HCT116 (cell line): Measurements from ENCODE around the gene ZNF469.

ENCODE experiments used
- CEBPB ChIP-seq: IDR thresholded peaks from 2 replicates; pipeline ENCODE4 v1.6.1; 2012; ENCODE audit warnings: low read depth
- CTCF ChIP-seq, 3 experiments: fragments of 200-600 bp in 1 of 3; sonication (generic) in 1 of 3; IDR thresholded peaks in 2 of 3; conservative IDR thresholded peaks in 1 of 3; 2 replicates each; pipeline ENCODE4 v1.5.1; 2012 to 2017; ENCODE audit warnings: low read depth in 2 of 3, low read length in 2 of 3, antibody characterized with exemption in 1 of 3, borderline replicate concordance in 1 of 3, control low read depth in 1 of 3, mild to moderate bottlenecking in 1 of 3, mixed read lengths in 1 of 3, mixed run types in 1 of 3, moderate library complexity in 1 of 3; ENCODE audit not compliant: insufficient read depth in 1 of 3
- POLR2A ChIP-seq: IDR thresholded peaks from 2 replicates; pipeline ENCODE4 v1.7.0; 2011; ENCODE audit warnings: borderline replicate concordance; ENCODE audit not compliant: insufficient read depth, insufficient read length; ENCODE audit errors: extremely low read depth
- POLR2AphosphoS5 ChIP-seq: IDR thresholded peaks from 2 replicates; pipeline ENCODE4 v1.6.1; 2011; ENCODE audit warnings: mild to moderate bottlenecking, low read depth, low read length, moderate library complexity
- SIN3A ChIP-seq: IDR thresholded peaks from 2 replicates; pipeline ENCODE4 v1.6.1; 2012; ENCODE audit warnings: low read depth
- ZNF274 ChIP-seq: fragments of 200-500 bp; sonication (Bioruptor generic); IDR thresholded peaks from 2 replicates; pipeline ENCODE4 v1.6.1; 2014; ENCODE audit warnings: mild to moderate bottlenecking, low read depth, low read length, inconsistent platforms

GRCh38 chr16:88345721-88346560, 36.8 kb upstream of the ZNF469 start:
- TF ChIP-seq CTCF (IDR thresholded peaks at IDR 0.05 in 2 of 3, conservative IDR thresholded peaks at IDR 0.05 in 1 of 3; ENCODE audit: borderline replicate concordance in 1 of 3, insufficient read depth in 1 of 3, low read depth in 2 of 3, low read length in 2 of 3) (no peak), CEBPB (no peak), POLR2A (no peak), SIN3A (no peak), POLR2AphosphoS5 (no peak), ZNF274 (no peak)
